Sigmoid colon (tissue), 4 donors: ENCODE data around the gene SLFN12.

ENCODE experiments used
- POLR2AphosphoS5 ChIP-seq, 4 donors: sonication (generic); formaldehyde crosslinking; IDR thresholded peaks; one replicate each; pipeline ENCODE4 v1.6.1; 2017; ENCODE audit warnings: antibody characterized with exemption in 4 of 4
- TF ChIP-seq, protein P1 (sequence below), 4 experiments: fragments of 450-650 bp in 3 of 4; fragments of 200-600 bp in 1 of 4; IDR thresholded peaks; one replicate each; pipeline ENCODE4 v1.5.1; 2016 to 2019; ENCODE audit warnings: antibody characterized with exemption in 4 of 4, mild to moderate bottlenecking in 3 of 4, moderate library complexity in 2 of 4

DNA sequence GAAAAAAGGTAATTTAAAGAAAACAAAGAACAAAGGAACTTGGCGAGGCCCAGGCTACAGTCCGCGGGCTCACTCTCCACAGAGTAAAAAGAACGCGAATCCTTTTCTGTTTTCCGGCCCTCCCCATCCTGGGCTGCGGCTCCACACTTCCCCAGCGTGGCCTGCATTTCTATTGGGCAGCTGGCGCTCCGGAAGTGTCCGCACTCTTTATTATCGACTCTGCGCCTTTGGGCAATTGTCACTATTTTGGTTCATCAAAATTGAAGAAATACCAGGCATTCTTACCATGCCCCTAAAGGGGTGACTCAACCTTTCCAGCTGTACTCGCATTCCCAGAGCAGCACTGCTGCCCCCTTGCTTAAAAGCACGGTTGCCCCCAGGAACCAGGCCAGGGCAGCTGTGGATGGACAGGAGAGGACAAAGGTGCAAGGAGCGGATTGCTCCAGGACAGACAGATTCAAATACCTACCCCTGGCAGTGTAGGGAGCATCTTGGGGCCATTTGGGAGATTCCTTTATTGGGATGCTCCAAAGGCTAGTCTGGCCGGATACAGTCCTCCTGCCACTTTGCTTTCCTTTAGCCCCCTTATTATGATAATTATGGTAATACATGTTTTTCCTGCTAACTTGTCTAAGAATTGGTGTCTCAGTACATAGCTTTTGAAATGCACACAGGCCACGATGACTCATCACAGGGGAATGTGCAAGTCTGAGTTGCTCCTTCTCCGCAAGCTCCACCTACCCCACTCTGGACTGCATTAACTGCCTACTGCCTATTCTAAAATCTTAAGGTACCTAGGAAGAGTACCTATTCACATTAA is 985 bp upstream of the SLFN12 start:
- TF ChIP-seq, protein P1, sequence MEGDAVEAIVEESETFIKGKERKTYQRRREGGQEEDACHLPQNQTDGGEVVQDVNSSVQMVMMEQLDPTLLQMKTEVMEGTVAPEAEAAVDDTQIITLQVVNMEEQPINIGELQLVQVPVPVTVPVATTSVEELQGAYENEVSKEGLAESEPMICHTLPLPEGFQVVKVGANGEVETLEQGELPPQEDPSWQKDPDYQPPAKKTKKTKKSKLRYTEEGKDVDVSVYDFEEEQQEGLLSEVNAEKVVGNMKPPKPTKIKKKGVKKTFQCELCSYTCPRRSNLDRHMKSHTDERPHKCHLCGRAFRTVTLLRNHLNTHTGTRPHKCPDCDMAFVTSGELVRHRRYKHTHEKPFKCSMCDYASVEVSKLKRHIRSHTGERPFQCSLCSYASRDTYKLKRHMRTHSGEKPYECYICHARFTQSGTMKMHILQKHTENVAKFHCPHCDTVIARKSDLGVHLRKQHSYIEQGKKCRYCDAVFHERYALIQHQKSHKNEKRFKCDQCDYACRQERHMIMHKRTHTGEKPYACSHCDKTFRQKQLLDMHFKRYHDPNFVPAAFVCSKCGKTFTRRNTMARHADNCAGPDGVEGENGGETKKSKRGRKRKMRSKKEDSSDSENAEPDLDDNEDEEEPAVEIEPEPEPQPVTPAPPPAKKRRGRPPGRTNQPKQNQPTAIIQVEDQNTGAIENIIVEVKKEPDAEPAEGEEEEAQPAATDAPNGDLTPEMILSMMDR (IDR thresholded peaks at IDR 0.05): no peak
- peak in 2 of 4 donors; percentile 25 to 37 for TF ChIP-seq POLR2AphosphoS5 (IDR thresholded peaks at IDR 0.05)
